SK-N-SH (cell line): ENCODE measurements around the gene SHROOM2. TPM values are rescaled to one million over a fixed set of nuclear protein-coding genes. Genes with fewer than 3 reads are reported as not detected.

Experiments
- CTCF ChIA-PET: fragments of 300-600, 350-600 bp; formaldehyde crosslinking; extraction: SDS; loops from one replicate; lab custom pipeline; 2021; lab: Yijun Ruan, JAX
- POLR2A ChIA-PET: fragments of 350-600 bp; sonication (Branson Sonifier 250); formaldehyde crosslinking; extraction: SDS; loops from one replicate; lab custom pipeline; 2020; ENCODE audit warnings: antibody characterized with exemption, inconsistent platforms; lab: Yijun Ruan, JAX
- DNase-seq: peaks from one replicate; pipeline ENCODE4 v3.0.0; 2012
- H2AFZ ChIP-seq: fragments of 200-600 bp; sonication (generic); 2 replicates; pipeline ENCODE4 v1.8.1; 2016; ENCODE audit warnings: antibody characterized with exemption, mild to moderate bottlenecking, low read depth
- H3F3A ChIP-seq: fragments of 200-600 bp; sonication (generic); replicated peaks from 2 replicates; pipeline ENCODE3; 2016; ENCODE audit warnings: antibody characterized with exemption, mild to moderate bottlenecking; ENCODE audit not compliant: insufficient read depth
- H3K27ac ChIP-seq, 2 experiments: fragments of 200-500 bp in 1 of 2; fragments of 200-600 bp in 1 of 2; sonication (Bioruptor generic) in 1 of 2; sonication (generic), shearing (Covaris generic) in 1 of 2; 2 replicates each; pipeline versions ENCODE4 v1.5.1 to v1.6.1; 2014 to 2016; ENCODE audit warnings: low read depth in 2 of 2, inconsistent platforms in 1 of 2, low read length in 1 of 2, mild to moderate bottlenecking in 1 of 2, mixed read lengths in 1 of 2
- H3K27me3 ChIP-seq: fragments of 200-600 bp; sonication (generic), shearing (Covaris generic); 2 replicates; pipeline ENCODE4 v1.6.1; 2016; ENCODE audit warnings: mixed run types; ENCODE audit not compliant: insufficient read depth
- H3K36me3 ChIP-seq, 2 experiments: fragments of 200-500 bp in 1 of 2; fragments of 200-600 bp in 1 of 2; sonication (Bioruptor generic) in 1 of 2; sonication (generic) in 1 of 2; replicated peaks in 1 of 2; 2 replicates each; pipeline versions ENCODE3 to v1.5.1; 2014 to 2016; ENCODE audit warnings: low read length in 1 of 2, mild to moderate bottlenecking in 1 of 2; ENCODE audit not compliant: insufficient read depth in 2 of 2, control insufficient read depth in 1 of 2
- H3K4me1 ChIP-seq, 2 experiments: fragments of 200-500 bp in 1 of 2; fragments of 200-600 bp in 1 of 2; sonication (Bioruptor generic) in 1 of 2; sonication (generic), shearing (Covaris generic) in 1 of 2; 2 replicates each; pipeline versions ENCODE4 v1.5.1 to v1.6.1; 2014 to 2016; ENCODE audit warnings: low read depth in 1 of 2, low read length in 1 of 2, mixed run types in 1 of 2; ENCODE audit not compliant: insufficient read depth in 2 of 2, control insufficient read depth in 1 of 2
- H3K4me2 ChIP-seq: fragments of 200-600 bp; sonication (generic), shearing (Covaris generic); 2 replicates; pipeline ENCODE4 v1.6.1; 2017; ENCODE audit warnings: mixed run types
- H3K4me3 ChIP-seq, 2 experiments: fragments of 200-500 bp in 1 of 2; fragments of 200-600 bp in 1 of 2; sonication (Bioruptor generic) in 1 of 2; sonication (generic), shearing (Covaris generic) in 1 of 2; 2 replicates each; pipeline versions ENCODE4 v1.5.1 to v1.8.1; 2014 to 2016; ENCODE audit warnings: low read depth in 2 of 2, inconsistent platforms in 1 of 2, low read length in 1 of 2, mild to moderate bottlenecking in 1 of 2, mixed read lengths in 1 of 2, moderate library complexity in 1 of 2
- H3K79me2 ChIP-seq: fragments of 200-600 bp; sonication (generic); 2 replicates; pipeline ENCODE4 v1.8.1; 2017; ENCODE audit warnings: mild to moderate bottlenecking; ENCODE audit not compliant: insufficient read depth
- H3K9ac ChIP-seq: fragments of 200-600 bp; sonication (generic); 2 replicates; pipeline ENCODE4 v1.6.1; 2017; ENCODE audit warnings: mixed run types
- H3K9me2 ChIP-seq: fragments of 200-600 bp; sonication (generic); 2 replicates; pipeline ENCODE4 v1.6.1; 2017; ENCODE audit warnings: mixed run types
- H3K9me3 ChIP-seq: fragments of 200-600 bp; sonication (generic); 2 replicates; pipeline ENCODE4 v1.6.1; 2017; ENCODE audit warnings: mixed run types, mild to moderate bottlenecking, moderate library complexity
- H4K20me1 ChIP-seq: fragments of 200-600 bp; sonication (generic); 2 replicates; pipeline ENCODE4 v1.6.1; 2017; ENCODE audit warnings: mild to moderate bottlenecking, mixed run types; ENCODE audit not compliant: insufficient read depth
- EP300 ChIP-seq, 2 experiments: IDR thresholded peaks; 2 replicates each; pipeline versions ENCODE4 v1.4.0 to v1.6.1; 2012; ENCODE audit warnings: borderline replicate concordance in 1 of 2, low read depth in 1 of 2, low read length in 1 of 2
- EZH2phosphoT487 ChIP-seq: fragments of 200-600 bp; sonication (generic); IDR thresholded peaks from 2 replicates; pipeline ENCODE4 v1.6.1; 2017; ENCODE audit warnings: low read depth, mixed run types, mild to moderate bottlenecking, antibody characterized with exemption, moderate library complexity, borderline replicate concordance
- FOSL2 ChIP-seq: IDR thresholded peaks from 2 replicates; pipeline ENCODE4 v1.4.0; 2012; ENCODE audit warnings: low read depth, mild to moderate bottlenecking, moderate library complexity, borderline replicate concordance
- FOXJ3 ChIP-seq: sonication (generic); formaldehyde crosslinking; IDR thresholded peaks from 2 replicates; pipeline ENCODE4 v1.5.1; 2020; ENCODE audit warnings: mild to moderate bottlenecking, missing genetic modification reagents
- MAX ChIP-seq: IDR thresholded peaks from 2 replicates; pipeline ENCODE4 v1.4.0; 2012; ENCODE audit warnings: low read depth
- MXI1 ChIP-seq: IDR thresholded peaks from 2 replicates; pipeline ENCODE4 v1.6.1; 2012; ENCODE audit warnings: mild to moderate bottlenecking, low read depth, low read length, improper control_type of control experiment
- NFIC ChIP-seq: IDR thresholded peaks from 2 replicates; pipeline ENCODE4 v1.4.0; 2012; ENCODE audit warnings: borderline replicate concordance
- NRF1 ChIP-seq: IDR thresholded peaks from 2 replicates; pipeline ENCODE4 v1.6.1; 2012; ENCODE audit warnings: low read depth, mild to moderate bottlenecking, low read length
- POLR2AphosphoS5 ChIP-seq: IDR thresholded peaks from 2 replicates; pipeline ENCODE4 v1.6.1; 2012; ENCODE audit warnings: low read depth, low read length
- RAD21 ChIP-seq: IDR thresholded peaks from 2 replicates; pipeline ENCODE4 v1.6.1; 2012; ENCODE audit warnings: mild to moderate bottlenecking, low read length
- RFX5 ChIP-seq: IDR thresholded peaks from 2 replicates; pipeline ENCODE4 v1.6.1; 2012; ENCODE audit warnings: mild to moderate bottlenecking, improper control_type of control experiment, low read length
- RXRA ChIP-seq: IDR thresholded peaks from 2 replicates; pipeline ENCODE4 v1.4.0; 2012; ENCODE audit warnings: low read depth, mild to moderate bottlenecking, borderline replicate concordance
- SIN3A ChIP-seq: IDR thresholded peaks from 2 replicates; pipeline ENCODE4 v1.6.1; 2012; ENCODE audit warnings: low read depth, mild to moderate bottlenecking, low read length, moderate library complexity, borderline replicate concordance
- SMC3 ChIP-seq: IDR thresholded peaks from 2 replicates; pipeline ENCODE4 v1.6.1; 2012; ENCODE audit warnings: low read depth, low read length, improper control_type of control experiment
- TAF1 ChIP-seq: IDR thresholded peaks from 2 replicates; pipeline ENCODE4 v1.6.1; 2012; ENCODE audit warnings: low read depth, mild to moderate bottlenecking, low read length, moderate library complexity, borderline replicate concordance
- TEAD4 ChIP-seq: IDR thresholded peaks from 2 replicates; pipeline ENCODE4 v1.4.0; 2012; ENCODE audit warnings: mild to moderate bottlenecking, borderline replicate concordance; ENCODE audit not compliant: insufficient read depth
- YY1 ChIP-seq: IDR thresholded peaks from 2 replicates; pipeline ENCODE4 v1.4.0; 2012; ENCODE audit warnings: low read depth, mild to moderate bottlenecking
- WGBS: methylation state at CpG from one replicate; pipeline ENCODE4 v1.1.6; 2017; ENCODE audit warnings: low lambda C conversion rate; 5-methylcytosine and 5-hydroxymethylcytosine counted together
- polyA plus RNA-seq, 3 experiments: library from polyadenylated mRNA; depleted of rRNA; stranded (reverse); fragments of >200 nt; gene quantifications; 2 replicates each; pipeline ENCODE4 v1.2.3, GENCODE V29; 2012
- TF ChIP-seq, protein P1 (sequence below): fragments of 150-350 bp; IDR thresholded peaks from 2 replicates; pipeline ENCODE4 v1.6.1; 2017; ENCODE audit warnings: antibody characterized with exemption, low read length, low read depth, borderline replicate concordance
- TF ChIP-seq, protein P2 (sequence below): IDR thresholded peaks from 2 replicates; pipeline ENCODE4 v1.4.0; 2012; ENCODE audit warnings: low read depth, borderline replicate concordance
- TF ChIP-seq, protein P3 (sequence below): IDR thresholded peaks from 2 replicates; pipeline ENCODE4 v1.4.0; 2012; ENCODE audit warnings: low read depth, borderline replicate concordance

Gene SHROOM2
- polyA plus RNA-seq, 1 of the 3 experiments (the other 2 are of a cell fraction): not detected

GRCh38 chrX:9980401-9980800 is 194.2 kb downstream of the SHROOM2 start:
- TF ChIP-seq RAD21 (no peak), FOXJ3 (no peak), SMC3 (no peak), NRF1 (no peak), NFIC (no peak), TAF1 (no peak), POLR2AphosphoS5 (no peak), RXRA (no peak), MAX (no peak), YY1 (no peak), EP300 (IDR thresholded peaks at IDR 0.05; ENCODE audit: borderline replicate concordance in 1 of 2, low read depth in 1 of 2, low read length in 1 of 2) (no peak)
- TF ChIP-seq, protein P1, sequence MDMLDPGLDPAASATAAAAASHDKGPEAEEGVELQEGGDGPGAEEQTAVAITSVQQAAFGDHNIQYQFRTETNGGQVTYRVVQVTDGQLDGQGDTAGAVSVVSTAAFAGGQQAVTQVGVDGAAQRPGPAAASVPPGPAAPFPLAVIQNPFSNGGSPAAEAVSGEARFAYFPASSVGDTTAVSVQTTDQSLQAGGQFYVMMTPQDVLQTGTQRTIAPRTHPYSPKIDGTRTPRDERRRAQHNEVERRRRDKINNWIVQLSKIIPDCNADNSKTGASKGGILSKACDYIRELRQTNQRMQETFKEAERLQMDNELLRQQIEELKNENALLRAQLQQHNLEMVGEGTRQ: no peak
- TF ChIP-seq, protein P2, sequence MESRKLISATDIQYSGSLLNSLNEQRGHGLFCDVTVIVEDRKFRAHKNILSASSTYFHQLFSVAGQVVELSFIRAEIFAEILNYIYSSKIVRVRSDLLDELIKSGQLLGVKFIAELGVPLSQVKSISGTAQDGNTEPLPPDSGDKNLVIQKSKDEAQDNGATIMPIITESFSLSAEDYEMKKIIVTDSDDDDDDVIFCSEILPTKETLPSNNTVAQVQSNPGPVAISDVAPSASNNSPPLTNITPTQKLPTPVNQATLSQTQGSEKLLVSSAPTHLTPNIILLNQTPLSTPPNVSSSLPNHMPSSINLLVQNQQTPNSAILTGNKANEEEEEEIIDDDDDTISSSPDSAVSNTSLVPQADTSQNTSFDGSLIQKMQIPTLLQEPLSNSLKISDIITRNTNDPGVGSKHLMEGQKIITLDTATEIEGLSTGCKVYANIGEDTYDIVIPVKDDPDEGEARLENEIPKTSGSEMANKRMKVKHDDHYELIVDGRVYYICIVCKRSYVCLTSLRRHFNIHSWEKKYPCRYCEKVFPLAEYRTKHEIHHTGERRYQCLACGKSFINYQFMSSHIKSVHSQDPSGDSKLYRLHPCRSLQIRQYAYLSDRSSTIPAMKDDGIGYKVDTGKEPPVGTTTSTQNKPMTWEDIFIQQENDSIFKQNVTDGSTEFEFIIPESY: no peak
- TF ChIP-seq, protein P3, sequence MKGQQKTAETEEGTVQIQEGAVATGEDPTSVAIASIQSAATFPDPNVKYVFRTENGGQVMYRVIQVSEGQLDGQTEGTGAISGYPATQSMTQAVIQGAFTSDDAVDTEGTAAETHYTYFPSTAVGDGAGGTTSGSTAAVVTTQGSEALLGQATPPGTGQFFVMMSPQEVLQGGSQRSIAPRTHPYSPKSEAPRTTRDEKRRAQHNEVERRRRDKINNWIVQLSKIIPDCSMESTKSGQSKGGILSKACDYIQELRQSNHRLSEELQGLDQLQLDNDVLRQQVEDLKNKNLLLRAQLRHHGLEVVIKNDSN: no peak
- no peak for DNase-seq
- ChIA-PET POLR2A (no interaction called here), CTCF (interaction anchor here (1.2 kb wide), 1 partner anchor 139 kb away, joined by 3 read pairs; no protein-coding TSS in a partner anchor)
- Histone ChIP-seq H3K4me2 (no peak overlapping the region), H3F3A (no peaks in the 10 kb centered on the region), H3K4me1 (no peaks in the 10 kb centered on the region), H4K20me1 (no peaks in the 10 kb centered on the region), H3K27ac (no peak overlapping the region), H3K9me3 (no peaks in the 10 kb centered on the region), H3K27me3 (no peaks in the 10 kb centered on the region; the same call in 1 of the 2 replicates), H2AFZ (no peak overlapping the region), H3K79me2 (no peaks in the 10 kb centered on the region), H3K4me3 (no peak overlapping the region), H3K9me2 (no peaks in the 10 kb centered on the region), H3K36me3 (no peaks in the 10 kb centered on the region), H3K9ac (no peak overlapping the region)
- WGBS: 42% methylated on average over 6 of the region's 7 CpGs

DNA sequence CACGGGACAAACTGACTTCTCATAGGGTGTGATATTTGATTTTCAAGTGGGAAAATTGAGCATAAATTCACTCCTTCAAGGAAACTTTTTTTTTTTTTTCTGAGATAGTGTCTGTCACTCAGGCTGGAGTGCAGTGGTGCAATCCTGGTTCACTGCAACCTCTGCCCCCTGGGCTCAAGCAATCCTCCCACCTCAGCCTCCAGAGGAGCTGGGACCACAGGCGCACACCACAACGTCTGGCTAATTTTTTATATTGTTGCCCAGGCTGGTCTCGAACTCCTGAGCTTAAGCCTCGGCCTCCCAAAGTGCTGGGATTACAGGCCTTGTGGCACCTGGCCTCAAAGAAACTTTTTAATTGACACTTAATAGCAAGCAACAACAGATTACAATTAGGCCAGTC is 194.7 kb downstream of the SHROOM2 start:
- no peak overlapping the region for H3K27ac ChIP-seq
- no peaks in the 10 kb centered on the region for H3K9me3 ChIP-seq
- no peaks in the 10 kb centered on the region; the same call in 1 of the 2 replicates for H3K27me3 ChIP-seq
- TF ChIP-seq SIN3A (no peak), EZH2phosphoT487 (no peak), FOSL2 (no peak), RAD21 (no peak), RFX5 (no peak), NFIC (no peak), MXI1 (no peak), TEAD4 (no peak)
- TF ChIP-seq, protein P3: no peak
- TF ChIP-seq, all 33 proteins: peak for 0
- H2AFZ ChIP-seq: no peak overlapping the region
- ChIA-PET CTCF (interaction anchor here (1.2 kb wide), 1 partner anchor 139 kb away, joined by 3 read pairs; no protein-coding TSS in a partner anchor), POLR2A (no interaction called here)
- no peak for DNase-seq
- no peak overlapping the region for H3K9ac ChIP-seq
- H4K20me1 ChIP-seq: no peaks in the 10 kb centered on the region
- no peaks in the 10 kb centered on the region for H3F3A ChIP-seq
- H3K79me2 ChIP-seq: no peaks in the 10 kb centered on the region
- WGBS: 14% methylated on average over 5 of the region's 5 CpGs
- H3K4me2 ChIP-seq: no peak overlapping the region
- no peaks in the 10 kb centered on the region for H3K9me2 ChIP-seq
- H3K4me3 ChIP-seq: no peak overlapping the region
- H3K4me1 ChIP-seq: no peaks in the 10 kb centered on the region
- H3K36me3 ChIP-seq: no peaks in the 10 kb centered on the region
